K562 (cell line): ENCODE data around the gene ASCC1. TPM values are rescaled to one million over a fixed set of nuclear protein-coding genes. Genes with fewer than 3 reads are reported as not detected.

Source experiments
- ATF1 ChIP-seq, 2 experiments: fragments of 450-650 bp in 1 of 2; IDR thresholded peaks; 2 replicates each; pipeline ENCODE4 v1.6.1; 2016; ENCODE audit warnings: missing compliant biosample characterization in 1 of 2, missing genetic modification characterization in 1 of 2
- CBX3 ChIP-seq, 2 experiments: IDR thresholded peaks; 1 replicate in 1 of 2; 2 replicates in 1 of 2; pipeline ENCODE4 v1.6.1; 2012; ENCODE audit warnings: inconsistent platforms in 2 of 2, low read length in 2 of 2, borderline replicate concordance in 1 of 2, control low read depth in 1 of 2
- CEBPG ChIP-seq, 3 experiments: fragments of 200-800 bp in 1 of 3; sonication (Bioruptor generic) in 1 of 3; sonication (generic) in 1 of 3; formaldehyde crosslinking in 1 of 3; IDR thresholded peaks in 2 of 3; conservative IDR thresholded peaks in 1 of 3; 2 replicates each; pipeline versions ENCODE4 v1.6.1 to v1.8.0; 2016 to 2022; ENCODE audit warnings: missing compliant biosample characterization in 2 of 3, missing genetic modification characterization in 2 of 3, mild to moderate bottlenecking in 1 of 3, missing genetic modification reagents in 1 of 3
- E2F8 ChIP-seq: fragments of 450-650 bp; IDR thresholded peaks from 2 replicates; pipeline ENCODE4 v1.7.1; 2018; ENCODE audit warnings: mild to moderate bottlenecking, low read depth; ENCODE audit not compliant: partially characterized antibody
- ESRRA ChIP-seq: fragments of 450-650 bp; IDR thresholded peaks from 2 replicates; pipeline ENCODE4 v1.6.1; 2014; ENCODE audit warnings: low read depth, mild to moderate bottlenecking, moderate library complexity, borderline replicate concordance
- GATA2 ChIP-seq: sonication (generic); formaldehyde crosslinking; IDR thresholded peaks from 2 replicates; pipeline ENCODE4 v1.4.0; 2020; ENCODE audit warnings: mild to moderate bottlenecking, missing genetic modification reagents
- JUNB ChIP-seq: fragments of 450-650 bp; formaldehyde crosslinking; conservative IDR thresholded peaks from 2 replicates; pipeline ENCODE4 v1.4.0; 2020; ENCODE audit warnings: mild to moderate bottlenecking
- LARP7 ChIP-seq: fragments of 450-650 bp; IDR thresholded peaks from 2 replicates; pipeline ENCODE4 v1.6.1; 2016
- LEF1 ChIP-seq: fragments of 450-650 bp; IDR thresholded peaks from 2 replicates; pipeline ENCODE4 v1.6.1; 2016; ENCODE audit warnings: mild to moderate bottlenecking
- NCOR1 ChIP-seq: fragments of 450-650 bp; IDR thresholded peaks from 2 replicates; pipeline ENCODE4 v1.6.1; 2016; ENCODE audit warnings: mild to moderate bottlenecking, moderate library complexity
- NFIC ChIP-seq: fragments of 450-650 bp; IDR thresholded peaks from 2 replicates; pipeline ENCODE4 v1.6.1; 2017; ENCODE audit warnings: mild to moderate bottlenecking, inconsistent platforms
- RAD21 ChIP-seq, 2 experiments: fragments of 250-450 bp in 1 of 2; fragments of 450-650 bp in 1 of 2; sonication (Bioruptor Pico) in 1 of 2; formaldehyde crosslinking in 1 of 2; IDR thresholded peaks in 1 of 2; conservative IDR thresholded peaks in 1 of 2; 2 replicates each; pipeline versions ENCODE4 v1.4.0 to v1.8.0; 2020 to 2022; ENCODE audit warnings: mild to moderate bottlenecking in 2 of 2, moderate library complexity in 1 of 2
- RUNX1 ChIP-seq: sonication (generic); IDR thresholded peaks from 2 replicates; pipeline ENCODE4 v1.6.1; 2016; ENCODE audit warnings: antibody characterized with exemption, low read depth
- SMAD4 ChIP-seq: fragments of 250-450 bp; sonication (Bioruptor Pico); conservative IDR thresholded peaks from 2 replicates; pipeline ENCODE4 v1.8.0; 2021; ENCODE audit warnings: inconsistent platforms, mild to moderate bottlenecking, moderate library complexity
- SREBF1 ChIP-seq: fragments of 150-350 bp; IDR thresholded peaks from 2 replicates; pipeline ENCODE4 v1.6.1; 2014; ENCODE audit warnings: antibody characterized with exemption, low read depth, low read length, borderline replicate concordance
- THRB ChIP-seq: fragments of 450-650 bp; formaldehyde crosslinking; conservative IDR thresholded peaks from 2 replicates; pipeline ENCODE4 v1.4.0; 2022; ENCODE audit warnings: mild to moderate bottlenecking, missing genetic modification characterization
- XRCC3 ChIP-seq: fragments of 450-650 bp; IDR thresholded peaks from 2 replicates; pipeline ENCODE4 v1.6.1; 2017; ENCODE audit warnings: mild to moderate bottlenecking, moderate library complexity
- ZBTB1 ChIP-seq: sonication (generic); formaldehyde crosslinking; IDR thresholded peaks from 2 replicates; pipeline ENCODE4 v1.8.1; 2023; ENCODE audit warnings: missing genetic modification reagents, low read depth, mild to moderate bottlenecking, borderline replicate concordance
- ZBTB49 ChIP-seq: sonication (generic); formaldehyde crosslinking; IDR thresholded peaks from 2 replicates; pipeline ENCODE4 v1.8.0; 2022; ENCODE audit warnings: missing genetic modification reagents, mild to moderate bottlenecking, borderline replicate concordance
- ZNF121 ChIP-seq: sonication (generic); formaldehyde crosslinking; conservative IDR thresholded peaks from 2 replicates; pipeline ENCODE4 v1.8.0; 2022; ENCODE audit warnings: missing genetic modification reagents
- ZNF184 ChIP-seq: sonication (generic); formaldehyde crosslinking; IDR thresholded peaks from 2 replicates; pipeline ENCODE4 v1.5.0; 2020; ENCODE audit warnings: missing genetic modification reagents
- ZNF384 ChIP-seq: IDR thresholded peaks from 2 replicates; pipeline ENCODE4 v1.6.1; 2012; ENCODE audit warnings: low read depth, low read length, improper control_type of control experiment
- ZNF57 ChIP-seq: fragments of 450-650 bp; formaldehyde crosslinking; IDR thresholded peaks from 2 replicates; pipeline ENCODE4 v1.4.0; 2020; ENCODE audit warnings: mild to moderate bottlenecking, moderate library complexity
- polyA plus RNA-seq, 8 experiments: library from polyadenylated mRNA; depleted of rRNA in 4 of 8; stranded (reverse) in 5 of 8; unstranded in 3 of 8; fragments of >200 nt; fragmentation: Nextera tagmentation in 2 of 8; fragmentation: Illumina TruSeq in 1 of 8; extraction: Ambion mirVana in 2 of 8; extraction: Trizol in 1 of 8; gene quantifications; 2 replicates each; pipeline versions ENCODE4 v1.2.1 to v1.2.3, GENCODE V29; 2011 to 2014; ENCODE audit warnings: inconsistent platforms in 1 of 8, missing spikeins in 1 of 8
- total RNA-seq, 7 experiments: library from RNA; depleted of rRNA in 6 of 7; stranded (reverse); fragments of >200 nt in 6 of 7; fragmentation: Illumina TruSeq in 2 of 7; extraction: Trizol in 2 of 7; gene quantifications; 2 replicates each; pipeline versions ENCODE4 v1.2.1 to v1.2.3, GENCODE V29; 2011 to 2021; ENCODE audit warnings: low replicate concordance in 1 of 7

ASCC1 gene
- total and polyA plus RNA-seq, 9 of the 15 experiments (the other 6 are each of a cell fraction or from before 2014, with no cell fraction given), result 31.7 to 73.3 (median 52.8) TPM

- TF ChIP-seq CEBPG (CRISPR knock-in tag; IDR thresholded peaks at IDR 0.05), result no peak
- peak in 1 of 2 experiments; percentile 54; a peak in 1 of 4 replicates for TF ChIP-seq CEBPG (tag; conservative IDR thresholded peaks at IDR 0.05 in 1 of 2, IDR thresholded peaks at IDR 0.05 in 1 of 2)
- TF ChIP-seq ZNF384, result peak; percentile 76
- no peak for TF ChIP-seq CBX3 (IDR thresholded peaks at IDR 0.05; ENCODE audit: borderline replicate concordance in 1 of 2, low read length in 2 of 2)
- no peak for TF ChIP-seq LARP7
- TF ChIP-seq RAD21 (CRISPR knock-in tag; conservative IDR thresholded peaks at IDR 0.05 in 1 of 2, IDR thresholded peaks at IDR 0.05 in 1 of 2), result no peak
- TF ChIP-seq ZBTB1, result no peak
- no peak for TF ChIP-seq ZNF57 (CRISPR knock-in tag)
- TF ChIP-seq SREBF1, result no peak
- no peak for TF ChIP-seq GATA2 (CRISPR knock-in tag)
- no peak for TF ChIP-seq ATF1 (CRISPR knock-in tag; IDR thresholded peaks at IDR 0.05)
- TF ChIP-seq ATF1 (tag; IDR thresholded peaks at IDR 0.05), result no peak
- no peak for TF ChIP-seq ZNF184 (CRISPR knock-in tag)
- TF ChIP-seq E2F8, result no peak
- TF ChIP-seq THRB (CRISPR knock-in tag), result no peak
- no peak for TF ChIP-seq NCOR1
- no peak for TF ChIP-seq ZBTB49 (CRISPR knock-in tag)
- peak; percentile 22; the same call in 1 of the 2 replicates for TF ChIP-seq JUNB (CRISPR knock-in tag)
- TF ChIP-seq ZNF121 (CRISPR knock-in tag), result no peak
- TF ChIP-seq NFIC, result peak; percentile 93
- TF ChIP-seq RUNX1, result no peak
- no peak for TF ChIP-seq LEF1
- peak; percentile 14; the same call in 1 of the 2 replicates for TF ChIP-seq ESRRA
- peak; percentile 15; the same call in 1 of the 2 replicates for TF ChIP-seq SMAD4 (CRISPR knock-in tag)
- TF ChIP-seq XRCC3, result no peak
Observed at GRCh38 chr10:72263613-72264241, 47.7 kb upstream of the ASCC1 start (continued).
